GM18511 (cell line): ENCODE data around the gene UBAC1.

ENCODE experiments used
- ATAC-seq: cut with Tn5 transposase; IDR thresholded peaks from one replicate; pipeline ENCODE4 v1.9.1; 2021; ENCODE audit warnings: mild to moderate bottlenecking, moderate library complexity; ENCODE audit not compliant: unreplicated experiment

Gene UBAC1

DNA sequence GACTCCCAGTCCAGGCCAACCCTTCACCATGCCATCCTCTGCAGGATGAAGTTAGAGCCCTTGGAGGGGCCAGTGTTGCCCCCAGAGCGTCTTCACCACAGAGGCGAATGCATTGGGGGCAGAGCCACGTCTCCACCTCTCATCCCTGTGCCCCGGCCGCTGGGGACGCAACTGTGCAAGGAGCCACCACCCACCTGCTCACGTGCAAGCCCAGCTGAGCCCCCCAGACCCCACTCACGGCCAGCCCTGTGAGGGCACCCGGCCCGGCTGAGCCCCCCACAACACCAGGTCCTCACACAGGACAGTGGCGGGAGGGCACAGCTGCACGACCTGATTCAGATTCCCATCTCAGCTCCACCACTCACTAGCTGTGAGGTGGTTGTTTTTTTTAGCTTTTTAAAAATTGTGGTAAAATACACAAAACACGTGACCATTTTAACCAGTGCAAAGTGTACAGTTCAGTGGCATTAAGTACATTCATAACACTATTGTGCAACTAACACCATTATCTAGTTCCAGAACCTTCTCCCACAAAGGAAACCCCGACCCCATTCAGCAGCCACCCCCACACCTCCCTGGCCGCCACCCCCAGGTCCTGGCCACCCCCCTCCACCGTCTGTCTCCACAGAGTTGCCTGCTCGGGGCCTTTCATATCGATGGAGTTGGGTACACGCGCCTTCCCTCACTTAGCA lies 33.5 kb upstream of the UBAC1 start:
- ATAC-seq: no peak

DNA sequence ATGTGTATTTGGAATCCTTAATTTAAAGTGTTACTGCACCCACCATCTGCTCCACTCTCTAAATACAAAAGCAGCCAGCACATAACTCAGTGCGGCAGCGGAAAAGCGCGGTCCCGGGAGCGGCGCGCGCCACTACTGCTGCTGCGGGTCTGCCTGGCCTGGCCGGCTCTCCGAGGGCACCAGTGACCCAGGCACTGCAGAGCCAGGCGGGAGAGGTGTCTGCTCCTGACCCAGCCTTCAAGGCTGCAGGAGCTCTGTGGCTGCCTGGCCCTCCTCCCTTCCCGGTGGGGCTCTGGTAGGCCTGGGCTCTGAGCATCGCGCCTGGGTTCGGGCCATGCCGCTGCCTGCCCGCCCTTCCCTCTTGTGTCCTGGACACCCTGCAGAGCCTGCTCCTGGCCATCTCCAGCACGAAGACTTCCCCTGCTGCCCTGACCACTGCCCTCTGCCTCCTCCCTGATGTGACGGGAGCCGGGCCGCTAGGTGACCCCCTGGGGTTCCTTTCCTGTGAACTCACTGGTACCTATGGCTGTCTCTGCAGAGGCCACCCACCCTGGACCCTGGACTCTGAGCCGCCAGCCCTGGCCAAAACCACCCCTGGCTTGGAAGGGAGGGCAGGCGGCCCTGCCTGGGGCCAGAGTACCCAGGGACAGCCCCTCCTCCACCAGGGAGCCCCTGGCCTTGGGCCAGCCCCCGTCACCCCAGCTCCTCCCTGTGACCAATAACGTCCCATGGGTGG lies 32.8 kb upstream of the UBAC1 start:
- no peak for ATAC-seq

DNA sequence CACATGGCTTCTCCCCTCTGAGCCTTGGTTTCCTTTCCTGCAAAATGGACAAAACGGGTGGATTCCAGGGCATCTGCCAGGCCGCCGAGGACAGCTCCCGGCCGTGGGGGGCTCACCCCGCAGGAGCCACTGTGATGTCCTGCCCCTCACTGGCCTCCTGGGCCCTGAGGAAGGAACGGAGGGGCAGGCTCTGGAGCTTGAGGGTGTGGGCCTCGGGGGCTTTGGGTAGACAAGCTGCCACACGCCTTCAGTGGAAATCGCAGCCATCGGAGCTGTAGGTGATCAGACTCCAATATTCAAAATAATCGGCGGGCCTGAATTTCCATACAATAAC lies 32.2 kb upstream of the UBAC1 start:
- no peak for ATAC-seq

DNA sequence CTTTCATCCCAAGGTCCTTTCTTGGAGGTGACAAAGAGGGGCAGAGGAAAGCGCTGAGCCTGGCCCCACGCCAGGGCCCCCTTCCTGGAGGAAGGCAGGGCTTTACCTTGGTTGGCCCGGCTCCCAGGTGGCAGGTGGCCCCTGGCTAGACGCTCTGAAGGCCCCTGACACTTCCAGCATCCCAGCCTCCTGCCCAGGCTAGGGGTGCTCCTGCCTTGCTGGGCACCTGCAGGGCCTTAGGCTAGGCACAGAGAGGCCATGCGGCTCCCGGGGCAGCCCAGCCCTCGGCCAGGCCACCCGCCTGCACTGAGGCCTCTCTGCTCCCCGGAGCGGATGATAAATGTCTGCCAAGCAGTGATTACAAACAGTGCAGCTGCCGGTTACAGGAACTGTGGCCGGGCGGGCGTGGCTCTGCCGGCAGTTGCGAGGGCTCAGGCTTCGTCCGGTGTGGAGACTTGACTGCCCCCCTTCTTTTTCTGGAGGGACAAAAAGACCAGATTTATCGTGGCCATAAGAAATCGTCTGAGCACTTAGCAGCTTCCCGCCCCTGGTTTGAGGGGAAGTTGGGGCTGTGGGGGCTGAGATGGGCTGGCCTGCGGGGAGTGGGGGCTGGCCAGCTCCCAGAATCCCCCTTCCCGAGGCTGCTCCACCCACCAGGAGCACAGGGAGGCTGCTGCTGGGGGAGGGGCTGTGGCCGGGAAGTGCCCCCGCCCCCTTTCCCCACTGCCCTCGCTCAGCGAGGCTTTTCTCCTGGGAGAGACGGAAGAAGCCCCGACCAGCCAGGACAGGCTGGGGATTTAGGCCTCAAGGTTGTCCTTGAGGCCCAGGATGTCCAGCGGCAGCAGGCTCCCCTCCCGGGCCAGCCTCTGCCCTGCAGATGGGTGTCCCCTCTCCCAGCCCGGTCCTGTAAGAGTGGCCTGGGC lies 31.6 kb upstream of the UBAC1 start:
- no peak for ATAC-seq

DNA sequence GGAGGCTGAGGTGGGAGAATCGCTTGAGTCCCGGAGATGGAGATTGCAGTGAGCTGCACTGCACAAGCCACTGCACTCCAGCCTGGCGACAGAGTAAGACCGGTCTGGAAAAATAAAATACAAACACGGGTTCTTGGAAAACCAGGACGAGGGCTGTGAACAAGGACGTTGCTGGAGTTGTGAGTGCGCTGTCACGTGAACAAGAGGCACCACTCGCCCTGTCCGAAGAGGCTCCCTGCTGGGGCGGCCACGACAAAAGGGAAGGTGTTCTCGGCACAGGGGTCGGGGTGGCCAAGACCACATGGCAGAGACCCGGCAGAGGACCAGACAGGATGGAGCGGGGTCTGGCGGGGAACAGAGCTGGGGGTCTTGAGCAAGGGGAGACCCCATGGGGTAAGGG lies 30.6 kb upstream of the UBAC1 start:
- no peak for ATAC-seq

DNA sequence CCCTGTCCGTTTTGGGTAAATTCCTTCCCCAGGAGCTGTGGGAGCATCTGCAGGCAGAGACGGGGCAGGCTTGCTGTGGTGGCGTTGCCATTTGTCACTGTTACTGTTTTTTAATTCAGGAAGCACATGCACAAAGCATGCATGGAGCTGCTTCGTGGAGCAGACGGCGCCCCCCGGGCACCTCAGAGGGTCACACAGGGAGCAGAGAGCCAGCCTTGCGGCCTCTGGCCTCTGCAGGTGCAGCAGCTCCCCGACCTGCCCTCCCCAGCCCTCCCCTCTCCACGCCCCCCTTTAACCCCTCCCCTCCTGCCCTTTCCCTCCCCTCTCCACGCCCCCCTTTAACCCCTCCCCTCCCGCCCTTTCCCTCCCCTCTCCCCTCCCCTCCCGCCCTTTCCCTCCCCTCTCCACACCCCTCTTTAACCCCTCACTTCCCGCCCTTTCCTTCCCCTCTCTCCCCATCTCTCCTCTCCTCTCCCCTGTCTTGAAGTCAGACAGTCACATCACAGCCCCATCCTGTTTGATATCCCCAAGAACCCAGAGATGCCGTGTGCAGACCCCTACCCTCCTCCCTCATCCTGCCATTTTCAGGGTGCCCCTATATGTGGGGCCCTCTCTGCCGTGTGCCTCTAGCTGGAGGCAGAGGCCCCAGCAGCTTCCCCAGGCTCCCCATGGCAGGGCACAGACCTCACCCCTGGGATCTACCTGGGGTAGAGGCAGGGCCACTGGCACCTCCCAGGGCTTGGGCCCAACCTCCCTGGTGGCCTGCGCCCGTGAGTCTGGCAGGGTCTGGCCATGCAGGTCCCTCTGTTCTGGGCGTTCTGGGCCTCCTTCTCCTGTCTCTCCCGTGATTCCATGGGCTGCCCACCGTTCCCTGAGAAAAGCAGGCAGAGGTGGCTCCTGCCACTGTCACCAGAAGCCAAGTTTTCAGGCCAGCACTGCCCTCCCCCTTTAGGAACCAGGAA lies 29.6 kb upstream of the UBAC1 start:
- ATAC-seq: no peak

DNA sequence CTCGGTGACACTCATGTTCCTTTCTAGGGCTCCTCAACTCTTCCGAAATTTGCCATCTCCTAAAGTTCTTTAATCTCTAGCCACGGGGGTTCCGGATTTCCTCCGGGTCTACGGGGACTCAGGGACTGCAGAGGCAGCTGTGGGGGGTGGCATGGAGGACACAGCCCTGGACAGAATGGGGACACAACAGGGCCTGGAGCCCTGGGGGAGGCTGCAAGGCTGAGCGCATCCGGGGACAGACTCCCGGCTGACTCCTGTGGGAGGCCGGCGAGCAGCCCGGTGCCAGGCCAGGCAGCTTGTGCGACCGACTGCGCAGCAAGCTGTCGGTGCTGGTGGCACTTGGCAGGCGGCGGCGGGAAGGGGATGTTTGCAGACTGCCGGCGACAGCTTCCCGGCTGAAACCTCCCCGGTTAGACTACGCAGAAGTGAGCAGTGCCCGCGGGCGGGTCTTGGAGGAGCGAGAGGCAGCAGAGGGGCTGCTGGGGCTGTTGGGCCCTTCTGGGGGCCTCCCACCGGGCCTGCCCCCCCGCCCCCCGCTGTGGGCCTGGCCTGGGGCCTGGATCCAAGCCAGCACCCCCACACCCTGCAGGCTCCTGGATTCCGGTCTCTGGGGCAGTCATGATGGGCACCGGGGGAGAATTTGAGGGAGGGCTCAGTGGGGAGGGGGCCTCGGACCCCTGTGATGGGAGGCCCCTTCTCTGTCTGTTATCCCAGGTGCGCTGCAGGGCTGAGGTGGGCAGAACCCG lies 28.7 kb upstream of the UBAC1 start:
- no peak for ATAC-seq

DNA sequence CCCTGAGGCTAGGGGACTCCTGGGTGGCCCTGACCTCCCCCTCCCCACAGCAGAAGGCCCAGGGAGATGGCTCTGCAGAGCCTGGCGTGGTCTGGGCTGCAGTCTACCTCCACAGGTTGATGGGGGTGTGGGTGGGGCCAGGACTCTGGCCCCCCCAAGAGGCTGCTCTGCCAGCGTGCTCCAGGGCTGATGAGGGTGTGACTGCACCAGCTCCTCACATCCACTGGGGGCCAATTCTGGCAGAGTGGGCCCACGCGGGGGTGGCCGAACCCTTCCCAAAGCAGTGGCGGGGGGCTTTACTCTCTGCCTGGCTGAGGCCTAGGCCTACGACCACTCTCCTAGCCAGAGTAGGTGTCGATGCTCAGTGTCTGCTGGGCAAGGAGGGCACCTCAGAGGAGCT lies 28.0 kb upstream of the UBAC1 start:
- ATAC-seq: no peak

DNA sequence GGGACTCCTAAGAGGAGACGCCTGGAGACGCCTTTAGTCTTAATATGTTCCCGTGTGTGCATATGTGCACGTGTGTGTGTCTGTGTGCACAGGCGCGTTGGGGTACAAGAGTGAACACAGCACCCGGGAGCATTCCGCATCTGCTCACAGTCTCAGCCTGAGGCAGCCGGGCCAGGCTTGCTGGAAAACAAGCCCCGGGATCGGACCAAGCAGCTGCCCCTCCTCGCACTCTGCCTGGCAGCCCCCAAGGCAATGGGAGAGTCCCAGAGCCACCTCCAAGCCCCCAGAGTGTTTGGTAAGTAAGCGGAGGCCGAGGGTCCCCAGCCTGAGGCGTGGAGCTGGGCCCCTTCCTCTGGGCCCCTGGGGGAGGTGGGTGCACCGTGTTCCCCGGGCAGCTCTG lies 27.3 kb upstream of the UBAC1 start:
- no peak for ATAC-seq

DNA sequence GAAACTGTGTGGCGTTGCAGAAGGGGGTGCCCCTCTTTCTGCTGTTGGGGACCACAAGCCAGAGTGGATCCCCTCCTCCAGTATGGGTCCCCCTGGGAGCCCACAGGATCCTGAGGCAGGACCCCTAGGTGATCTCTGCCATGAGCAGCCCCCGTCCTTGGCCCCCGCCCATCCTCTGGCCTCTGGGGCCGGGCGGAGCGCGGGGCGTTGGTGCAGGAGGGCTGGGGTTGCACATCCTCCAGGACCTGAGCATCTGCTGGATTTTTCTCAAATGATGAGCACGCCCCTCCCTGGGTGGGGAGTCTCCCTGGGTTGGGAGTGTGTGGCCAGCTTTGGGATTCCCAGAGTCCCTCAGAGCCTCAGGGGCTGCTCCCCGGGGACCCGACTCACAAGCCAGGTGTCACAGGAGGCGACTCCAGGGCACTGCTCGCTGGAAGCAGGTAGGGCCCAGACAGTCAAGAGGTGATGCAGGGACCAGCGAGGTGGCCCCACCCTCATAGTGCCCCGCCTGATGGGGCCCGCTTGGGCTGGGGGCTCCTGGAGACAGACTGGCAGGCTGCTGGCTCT lies 26.7 kb upstream of the UBAC1 start:
- no peak for ATAC-seq

DNA sequence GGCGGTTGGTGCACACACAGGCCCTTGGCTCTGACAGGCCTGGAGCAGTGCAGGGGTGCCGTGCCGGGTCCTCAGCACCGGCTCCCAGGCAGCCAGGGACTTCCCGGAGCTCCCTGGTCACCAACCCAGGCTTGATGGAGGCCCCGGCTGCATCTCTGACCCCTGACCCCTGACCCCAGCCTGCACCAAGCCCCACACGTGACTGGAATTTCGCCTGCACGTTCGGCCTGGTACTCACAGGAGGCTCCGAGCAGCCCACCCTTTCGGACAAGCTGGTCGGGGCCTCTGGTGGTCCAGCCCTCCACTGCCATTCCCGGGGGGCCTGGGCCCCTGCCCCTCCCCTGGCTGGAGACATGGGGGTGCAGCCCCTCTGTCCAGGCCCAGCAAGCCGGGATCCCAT lies 25.4 kb upstream of the UBAC1 start:
- no peak for ATAC-seq

DNA sequence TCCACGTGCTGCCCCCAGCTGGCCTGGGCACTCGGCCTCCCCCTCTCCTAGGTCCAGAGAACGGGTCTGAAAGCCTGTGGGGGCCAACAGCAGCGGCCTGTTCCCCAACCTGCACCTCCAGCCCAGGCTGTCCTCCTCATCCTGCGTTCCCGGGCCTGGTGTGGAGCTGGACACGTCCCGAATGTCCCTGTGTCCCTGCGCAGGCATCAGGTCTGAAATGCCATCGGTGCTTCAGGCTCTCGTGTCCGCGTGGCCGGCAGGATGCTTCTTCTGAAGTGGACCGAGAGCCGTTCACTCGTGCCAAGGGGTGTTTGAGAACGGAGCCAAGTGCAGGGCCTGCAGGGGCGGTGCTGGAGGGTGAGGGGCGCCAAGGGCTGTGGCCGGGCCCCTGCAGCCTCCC lies 24.7 kb upstream of the UBAC1 start:
- ATAC-seq: no peak

DNA sequence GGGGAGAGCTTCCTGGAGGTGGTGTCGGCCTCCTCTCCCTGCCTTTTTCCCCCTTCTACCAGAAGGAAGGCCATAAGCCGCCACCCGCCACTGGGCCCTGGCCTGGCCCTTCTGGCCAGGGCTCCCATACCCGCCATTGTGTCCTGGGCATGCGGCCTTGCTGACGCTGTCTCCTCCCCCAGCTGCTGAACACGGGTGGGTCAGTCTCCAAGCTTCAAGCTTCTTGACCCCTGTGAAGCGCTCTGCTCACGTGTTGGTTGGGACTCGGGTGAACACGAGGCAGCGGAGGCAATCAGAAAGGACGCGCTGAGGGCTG lies 24.2 kb upstream of the UBAC1 start:
- ATAC-seq: no peak

DNA sequence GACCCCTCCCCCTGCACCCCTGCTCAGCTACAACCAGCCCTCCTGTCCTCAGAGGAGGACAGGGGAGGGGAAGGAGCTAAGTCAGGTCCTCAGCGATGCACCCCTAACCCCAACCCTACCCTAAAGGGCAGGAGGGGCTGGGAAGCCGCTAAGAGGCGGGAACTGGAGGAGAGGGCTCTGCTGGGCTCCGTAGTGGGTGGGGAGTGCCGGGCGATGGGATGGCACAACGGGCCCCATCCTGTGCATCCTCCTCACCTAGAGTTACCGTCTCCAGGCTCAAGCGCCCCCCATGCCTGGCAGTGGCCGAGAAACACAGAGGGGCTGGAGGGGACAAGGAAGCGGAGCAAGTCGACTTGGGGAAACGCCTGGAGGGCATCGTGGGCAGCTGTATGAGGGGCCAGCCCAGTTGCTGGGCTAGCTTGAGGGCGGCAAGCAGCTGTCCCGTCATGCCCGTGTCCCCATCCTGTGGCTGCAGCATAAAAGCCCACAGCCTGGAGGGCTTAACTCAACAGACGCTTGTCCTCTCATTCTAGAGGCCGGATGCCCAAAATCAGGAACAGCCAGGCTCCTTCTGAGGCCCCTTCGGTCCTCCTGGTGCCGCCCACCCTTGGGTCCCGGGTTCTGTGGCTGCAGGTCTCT lies 23.0 kb upstream of the UBAC1 start:
- ATAC-seq: no peak

DNA sequence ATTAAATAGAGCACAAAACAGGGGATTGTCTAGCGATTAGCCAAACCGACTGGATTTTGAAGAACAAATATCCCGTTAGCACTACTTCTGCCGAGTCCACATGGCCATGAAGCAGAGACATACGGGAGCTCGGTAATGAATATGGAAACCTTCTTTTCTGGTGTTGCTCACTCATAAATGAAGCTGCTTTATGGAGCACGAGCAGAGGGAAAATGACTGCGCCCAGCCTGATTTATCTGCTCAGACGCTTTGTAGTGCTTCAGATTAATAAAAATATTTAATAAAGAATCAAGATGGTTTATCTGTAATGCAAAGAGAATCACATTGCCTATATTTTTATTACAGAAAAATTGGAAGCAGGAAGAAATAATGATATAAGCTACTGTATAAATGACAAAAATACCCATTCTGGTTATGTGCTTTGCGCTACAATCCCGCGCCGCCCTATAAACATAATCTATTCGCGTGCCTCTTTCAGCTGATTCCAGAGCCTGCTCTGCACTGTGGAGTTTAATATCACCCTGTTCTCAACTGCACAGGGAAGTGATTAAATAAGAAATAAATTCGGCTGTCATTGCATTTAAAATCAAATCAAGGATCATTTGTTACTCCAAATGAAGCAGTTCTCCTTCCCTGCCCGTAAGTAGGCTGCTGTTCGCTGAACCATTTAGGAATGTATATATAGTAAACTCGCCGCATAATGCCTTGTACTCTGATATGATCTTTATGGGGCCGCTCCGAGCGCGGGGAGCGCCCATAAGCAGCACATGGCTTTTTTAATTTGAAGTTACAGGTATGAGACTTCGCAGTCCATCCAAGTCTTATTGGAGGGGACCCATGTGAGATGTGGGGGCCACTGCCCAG lies 22.3 kb upstream of the UBAC1 start:
- ATAC-seq: no peak

DNA sequence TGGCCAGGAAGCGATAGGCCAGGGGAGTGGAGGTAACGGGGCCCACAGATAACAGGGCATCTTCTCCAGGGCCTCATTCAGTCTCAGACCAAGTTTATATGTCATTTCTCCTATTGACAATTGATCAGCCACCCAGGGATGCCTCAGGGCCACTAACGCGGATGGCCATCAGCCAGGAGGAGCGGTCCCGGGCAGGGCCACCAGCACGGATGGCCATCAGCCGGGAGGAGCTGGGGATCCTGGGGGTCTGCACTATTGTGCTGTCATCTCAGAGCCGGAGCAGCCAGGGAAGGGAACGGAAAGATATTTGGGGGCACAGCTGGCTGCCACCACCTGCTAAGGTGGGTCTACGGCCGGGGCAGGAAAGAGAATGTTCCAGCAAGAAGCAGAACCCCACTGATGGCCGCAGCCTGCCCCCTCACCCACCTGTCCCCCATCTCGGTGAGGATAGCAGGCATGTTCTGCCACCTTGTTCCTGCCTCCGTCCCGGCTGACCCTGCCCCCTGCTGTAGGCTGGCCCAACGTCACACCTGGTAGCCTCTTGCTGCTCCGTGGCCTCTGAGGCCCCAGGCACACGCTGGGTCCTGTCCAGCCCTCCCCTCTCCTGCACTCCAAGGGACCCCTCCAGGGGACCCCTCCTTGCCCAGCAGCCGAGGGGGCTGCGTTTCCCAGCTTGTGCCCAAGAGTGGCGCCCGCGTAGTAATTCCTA lies 21.5 kb upstream of the UBAC1 start:
- no peak for ATAC-seq

DNA sequence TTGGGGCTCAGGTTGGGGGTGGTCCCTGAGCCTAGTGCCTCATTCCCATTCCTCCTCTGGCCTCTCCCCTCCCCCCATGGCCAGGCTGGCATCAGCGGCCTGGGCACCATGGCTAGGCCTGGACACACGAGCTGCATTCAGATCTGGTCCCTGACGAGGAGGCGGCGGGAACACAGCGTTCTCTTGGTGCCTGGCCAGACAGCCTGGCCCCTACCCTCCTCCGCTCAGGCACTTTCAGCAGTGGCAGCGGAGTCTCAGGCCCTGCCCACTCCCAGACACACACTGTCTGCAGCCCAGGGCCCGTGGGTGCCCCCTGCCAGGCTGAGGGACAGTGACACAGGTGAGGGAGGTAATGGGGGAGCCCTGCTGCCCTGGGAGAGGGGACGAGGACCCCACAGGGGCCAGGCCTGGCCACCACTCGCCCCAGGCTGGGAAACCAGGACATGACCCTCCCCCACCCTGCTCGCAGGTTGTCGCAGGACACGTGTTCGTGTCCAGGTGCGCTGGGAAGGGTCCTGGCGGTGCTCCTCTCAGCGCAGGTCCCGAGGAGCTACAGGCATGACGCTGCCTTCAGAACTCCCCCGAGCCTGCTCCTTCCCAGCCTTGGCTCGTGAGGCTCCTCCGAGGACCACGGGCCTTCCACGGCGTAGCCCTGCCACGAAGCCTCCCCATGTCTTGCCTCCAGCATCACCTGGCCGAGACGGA lies 19.9 kb upstream of the UBAC1 start:
- ATAC-seq: no peak
